Kidney epithelial cell (primary cell): ENCODE measurements around the gene PROK2. TPM values are rescaled to one million over a fixed set of nuclear protein-coding genes. Genes with fewer than 3 reads are reported as not detected.

Source experiments
- DNase-seq: peaks from one replicate; pipeline ENCODE4 v3.0.0-alpha.2; 2010; ENCODE audit warnings: low read depth
- H3K27me3 ChIP-seq: 2 replicates; pipeline ENCODE4 v1.6.0; 2011; ENCODE audit warnings: low read length; ENCODE audit not compliant: control insufficient read depth, insufficient read depth
- H3K36me3 ChIP-seq: 2 replicates; pipeline ENCODE4 v1.5.1; 2011; ENCODE audit warnings: low read length; ENCODE audit not compliant: control insufficient read depth, insufficient read depth
- H3K4me3 ChIP-seq: 2 replicates; pipeline ENCODE4 v1.5.1; 2011; ENCODE audit warnings: low read depth, mild to moderate bottlenecking, control low read depth, low read length
- CTCF ChIP-seq: IDR thresholded peaks from 2 replicates; pipeline ENCODE4 v1.5.1; 2011; ENCODE audit warnings: mild to moderate bottlenecking, moderate library complexity, low read length, control low read depth, inconsistent platforms; ENCODE audit not compliant: insufficient read depth, poor library complexity, severe bottlenecking
- total RNA-seq: library from RNA; depleted of rRNA; stranded (reverse); fragments of >200 nt; gene quantifications from 2 replicates; pipeline ENCODE4 v1.2.3, GENCODE V29; 2015

The PROK2 gene
- total RNA-seq, 1 donor from 2014 or later: not detected

GRCh38 chr3:71733319-71733718 is 51.6 kb downstream of the PROK2 start:
- TF ChIP-seq CTCF: no peak
- H3K27me3 ChIP-seq: no peaks in the 10 kb centered on the region
- no peak for DNase-seq
- no peaks in the 10 kb centered on the region for H3K36me3 ChIP-seq
- H3K4me3 ChIP-seq: no peak overlapping the region

GRCh38 chr3:71732637-71733036 is 52.3 kb downstream of the PROK2 start:
- DNase-seq: no peak
- no peak overlapping the region for H3K4me3 ChIP-seq
- no peaks in the 10 kb centered on the region for H3K36me3 ChIP-seq
- no peaks in the 10 kb centered on the region for H3K27me3 ChIP-seq
- no peak for TF ChIP-seq CTCF

- no peaks in the 10 kb centered on the region for H3K36me3 ChIP-seq
- no peak overlapping the region for H3K4me3 ChIP-seq
- no peak for TF ChIP-seq CTCF
- no peak for DNase-seq
- peaks cover 3% of the 10 kb centered on the region for H3K27me3 ChIP-seq
Measured at GRCh38 chr3:71728632-71729342, 56.2 kb downstream of the PROK2 start.

- H3K4me3 ChIP-seq: no peak overlapping the region
Measured at GRCh38 chr3:71726146-71726545, 58.8 kb downstream of the PROK2 start.

GRCh38 chr3:71725271-71725991 is 59.5 kb downstream of the PROK2 start, which contains the start of gene EIF4E3:
Gene EIF4E3, minus strand, starts transcription at chr3:71725402. Its CDS starts 35 bp downstream, at chr3:71725367.
- H3K4me3 ChIP-seq: peak within 1 kb of the TSS; percentile 76

More at GRCh38 chr3:71726146-71726545, 58.8 kb downstream of the PROK2 start:
- Histone ChIP-seq H3K27me3 (peaks cover 5% of the 10 kb centered on the region), H3K36me3 (no peaks in the 10 kb centered on the region)
- no peak for TF ChIP-seq CTCF
- no peak for DNase-seq

More at GRCh38 chr3:71725271-71725991, 59.5 kb downstream of the PROK2 start, which contains the start of gene EIF4E3:
- peaks cover 5% of the 10 kb centered on the region for H3K27me3 ChIP-seq
- DNase-seq: no peak
- H3K36me3 ChIP-seq: no peaks in the 10 kb centered on the region
- no peak for TF ChIP-seq CTCF
